B cell (primary cell): ENCODE measurements around the gene TARP.

Experiments
- ATAC-seq: fragments of 200-7000 bp; cut with Tn5 transposase; one replicate; pipeline ENCODE4 v1.10.0; 2021; ENCODE audit warnings: low read depth, mild to moderate bottlenecking, moderate number of reproducible peaks, moderate library complexity
- CTCF ChIA-PET: fragments of 350-600 bp; sonication (Branson Sonifier 250); formaldehyde crosslinking; loops from one replicate; lab custom pipeline; 2021; ENCODE audit warnings: antibody characterized with exemption, inconsistent platforms; lab: Charles Lee
- POLR2A ChIA-PET: fragments of 350-600 bp; sonication (Branson Sonifier 250); formaldehyde crosslinking; loops from one replicate; lab custom pipeline; 2021; ENCODE audit warnings: antibody characterized with exemption; lab: Charles Lee
- DNase-seq: peaks from one replicate; pipeline ENCODE4 v3.0.0; 2013
- H2AFZ ChIP-seq: 2 replicates; pipeline ENCODE4 v1.6.1; 2012; ENCODE audit warnings: mild to moderate bottlenecking, low read depth, low read length; ENCODE audit not compliant: insufficient read depth, poor library complexity, severe bottlenecking
- H3K27ac ChIP-seq, 2 donors: 1 replicate in 1 of 2; 2 replicates in 1 of 2; pipeline ENCODE4 v1.5.1; 2012 to 2013; ENCODE audit warnings: low read length in 2 of 2, mild to moderate bottlenecking in 2 of 2, moderate library complexity in 1 of 2
- H3K27me3 ChIP-seq, 4 experiments: fragments of 200-600 bp in 1 of 4; sonication (generic) in 1 of 4; replicated peaks in 1 of 4; 1 replicate in 2 of 4; 2 replicates in 2 of 4; pipeline versions ENCODE4 v1.6.1 to v1.7.0; 2013 to 2016; ENCODE audit warnings: low read length in 3 of 4, mild to moderate bottlenecking in 2 of 4, mixed read lengths in 1 of 4, moderate library complexity in 1 of 4; ENCODE audit not compliant: insufficient read depth in 4 of 4, control insufficient read depth in 3 of 4; ENCODE audit errors: control extremely low read depth in 1 of 4
- H3K36me3 ChIP-seq, 2 experiments: replicated peaks in 1 of 2; 1 replicate in 1 of 2; 2 replicates in 1 of 2; pipeline versions ENCODE4 v1.6.1 to v1.7.1; 2013; ENCODE audit warnings: low read length in 1 of 2; ENCODE audit not compliant: insufficient read depth in 2 of 2, control insufficient read depth in 1 of 2; ENCODE audit errors: control extremely low read depth in 1 of 2, extremely low read depth in 1 of 2
- H3K4me1 ChIP-seq, 2 donors: fragments of 200-600 bp in 1 of 2; sonication (generic) in 1 of 2; 1 replicate in 1 of 2; 2 replicates in 1 of 2; pipeline versions ENCODE4 v1.5.1 to v1.6.1; 2013 to 2017; ENCODE audit warnings: low read length in 2 of 2; ENCODE audit not compliant: control insufficient read depth in 2 of 2, insufficient read depth in 2 of 2
- H3K4me2 ChIP-seq: replicated peaks from 2 replicates; pipeline ENCODE3; 2012; ENCODE audit warnings: mild to moderate bottlenecking, low read depth, low read length; ENCODE audit not compliant: poor library complexity, severe bottlenecking
- H3K4me3 ChIP-seq, 5 experiments: fragments of 200-600 bp in 1 of 5; sonication (generic) in 1 of 5; 1 replicate in 3 of 5; 2 replicates in 2 of 5; pipeline versions ENCODE4 v1.5.1 to v1.7.0; 2011 to 2016; ENCODE audit warnings: low read length in 4 of 5, mild to moderate bottlenecking in 4 of 5, low read depth in 2 of 5, control low read depth in 1 of 5, moderate library complexity in 1 of 5; ENCODE audit not compliant: insufficient read depth in 1 of 5; ENCODE audit errors: control extremely low read depth in 1 of 5, extremely low read depth in 1 of 5
- H3K79me2 ChIP-seq: fragments of 200-600 bp; sonication (generic); one replicate; pipeline ENCODE4 v1.6.0; 2016; ENCODE audit warnings: low read length; ENCODE audit not compliant: control insufficient read depth, insufficient read depth
- H3K9ac ChIP-seq: fragments of 200-600 bp; sonication (generic); 2 replicates; pipeline ENCODE4 v1.6.1; 2017; ENCODE audit warnings: mild to moderate bottlenecking, low read length, moderate library complexity
- H3K9me3 ChIP-seq, 3 donors: one replicate each; pipeline versions ENCODE4 v1.6.1 to v1.7.1; 2013; ENCODE audit warnings: low read length in 2 of 3; ENCODE audit not compliant: control insufficient read depth in 2 of 3, insufficient read depth in 1 of 3; ENCODE audit errors: control extremely low read depth in 1 of 3
- H4K20me1 ChIP-seq: 2 replicates; pipeline ENCODE4 v1.6.0; 2012; ENCODE audit warnings: mild to moderate bottlenecking, low read length; ENCODE audit not compliant: insufficient read depth, control insufficient read depth, poor library complexity, severe bottlenecking
- H3K27ac Mint-ChIP-seq: one replicate; pipeline ENCODE4 v1.8.0; 2021; ENCODE audit warnings: mixed read lengths
- H3K27me3 Mint-ChIP-seq: one replicate; pipeline ENCODE4 v1.8.0; 2021; ENCODE audit warnings: mixed read lengths
- H3K4me1 Mint-ChIP-seq: one replicate; pipeline ENCODE4 v1.8.0; 2021; ENCODE audit warnings: mixed read lengths
- H3K4me3 Mint-ChIP-seq: one replicate; pipeline ENCODE4 v1.8.0; 2021; ENCODE audit warnings: mixed read lengths
- H3K9me3 Mint-ChIP-seq: one replicate; pipeline ENCODE4 v1.8.0; 2022; ENCODE audit warnings: mixed read lengths; ENCODE audit not compliant: insufficient read depth
- CTCF ChIP-seq: fragments of 200-600 bp; IDR thresholded peaks from one replicate; pipeline ENCODE4 v1.8.0; 2022; ENCODE audit warnings: antibody characterized with exemption, mild to moderate bottlenecking
- EZH2 ChIP-seq: IDR thresholded peaks from 2 replicates; pipeline ENCODE4 v1.6.1; 2012; ENCODE audit warnings: borderline replicate concordance, low read depth, mild to moderate bottlenecking, moderate library complexity, low read length; ENCODE audit not compliant: insufficient read depth, poor library complexity, severe bottlenecking
- WGBS: methylation state at CpG from one replicate; pipeline ENCODE4 v1.1.5; 2013; ENCODE audit warnings: missing lambda C conversion rate; ENCODE audit not compliant: insufficient coverage; 5-methylcytosine and 5-hydroxymethylcytosine counted together
- intact Hi-C: fragments of 100-400 bp; cut with micrococcal nuclease; formaldehyde crosslinking; loops from one replicate; pipeline ENCODE4 v1.10.0; 2022

Gene TARP

GRCh38 chr7:38222481-38223096, 50.8 kb downstream of the TARP start:
- POLR2A ChIA-PET = no interaction called here
- Histone ChIP-seq H3K79me2 (no peaks in the 10 kb centered on the region), H3K27ac (no peak overlapping the region), H3K4me1 (no peaks in the 10 kb centered on the region), H3K4me3 (no peak overlapping the region), H3K9ac (no peak overlapping the region), H2AFZ (no peak overlapping the region), H3K36me3 (peaks cover 1 to 35% of the 10 kb centered on the region in 2 experiments), H3K27me3 (no peaks in the 10 kb centered on the region), H4K20me1 (no peaks in the 10 kb centered on the region), H3K4me2 (no peak overlapping the region), H3K9me3 (no peaks in the 10 kb centered on the region)
- Mint-ChIP-seq H3K27ac (no peak overlapping the region), H3K27me3 (no peaks in the 10 kb centered on the region), H3K4me3 (no peak overlapping the region), H3K4me1 (peaks cover 2% of the 10 kb centered on the region), H3K9me3 (no peaks in the 10 kb centered on the region)
- ATAC-seq (peak; percentile 74), DNase-seq (peak; percentile 72)
- WGBS = no CpG with 5 or more reads among the region's 5 CpGs
- intact Hi-C loops = loop anchor here (1.0 to 2.0 kb wide), 3 partner anchors 44 to 305 kb away; partner anchors contain the start of gene STARD3NL
- TF ChIP-seq EZH2 (no peak), CTCF (peak; percentile 96)
- CTCF ChIA-PET = interaction anchor here (0.7 to 7.4 kb wide), 30 partner anchors 9 to 199 kb away, joined by 3 to 162 read pairs (median 4); no protein-coding TSS in a partner anchor

- Histone ChIP-seq H4K20me1 (no peaks in the 10 kb centered on the region), H3K27ac (no peak overlapping the region), H3K27me3 (no peaks in the 10 kb centered on the region), H3K4me3 (no peak overlapping the region), H3K4me2 (no peak overlapping the region), H2AFZ (no peak overlapping the region), H3K4me1 (peaks cover 2 to 5% of the 10 kb centered on the region in 2 donors), H3K9ac (no peak overlapping the region), H3K79me2 (no peaks in the 10 kb centered on the region), H3K9me3 (no peaks in the 10 kb centered on the region), H3K36me3 (peaks cover 1 to 37% of the 10 kb centered on the region in 2 experiments)
- H3K27me3 Mint-ChIP-seq = no peaks in the 10 kb centered on the region
- intact Hi-C loops = no loop called here
- ATAC-seq = no peak
- POLR2A ChIA-PET = no interaction called here
- no peak for TF ChIP-seq CTCF
- no peak for TF ChIP-seq EZH2
- no peaks in the 10 kb centered on the region for H3K9me3 Mint-ChIP-seq
- H3K27ac Mint-ChIP-seq = no peak overlapping the region
- no peak overlapping the region for H3K4me3 Mint-ChIP-seq
- CTCF ChIA-PET = interaction anchor here (0.8 to 7.4 kb wide), 7 partner anchors 8 to 117 kb away, joined by 3 to 162 read pairs (median 10); no protein-coding TSS in a partner anchor
- peaks cover 7% of the 10 kb centered on the region for H3K4me1 Mint-ChIP-seq
- WGBS = no CpG with 5 or more reads among the region's 3 CpGs
- DNase-seq = no peak
Observed at GRCh38 chr7:38220452-38220851, 53.0 kb downstream of the TARP start.
